Fibroblast of pulmonary artery (primary cell): Measurements from ENCODE around the gene NOXA1.
A peak's percentile ranks its signal among the peaks of the same experiment; 100 is the strongest.

ENCODE experiments used
- DNase-seq: peaks from one replicate; pipeline ENCODE4 v3.0.0-alpha.2; 2010; ENCODE audit warnings: low read depth
- H3K4me3 ChIP-seq: replicated peaks from 2 replicates; pipeline ENCODE4 v1.5.1; 2011; ENCODE audit warnings: low read depth, mild to moderate bottlenecking, control low read depth, low read length, moderate library complexity
- CTCF ChIP-seq: IDR thresholded peaks from 2 replicates; pipeline ENCODE4 v1.5.1; 2011; ENCODE audit warnings: mild to moderate bottlenecking, control low read depth, low read length, inconsistent platforms; ENCODE audit errors: missing control alignments

Gene NOXA1

GRCh38 chr9:137452761-137453642, 29.8 kb downstream of the NOXA1 start:
- DNase-seq, result no peak
- H3K4me3 ChIP-seq, result no peak overlapping the region
- TF ChIP-seq CTCF, result no peak

GRCh38 chr9:137453643-137454081, 30.5 kb downstream of the NOXA1 start:
- no peak overlapping the region for H3K4me3 ChIP-seq
- DNase-seq, result peak; percentile 76

GRCh38 chr9:137454145-137454596, 31.0 kb downstream of the NOXA1 start:
- peak; percentile 27 for DNase-seq
- TF ChIP-seq CTCF, result no peak
- H3K4me3 ChIP-seq, result no peak overlapping the region

More at GRCh38 chr9:137453643-137454081, 30.5 kb downstream of the NOXA1 start:
- TF ChIP-seq CTCF, result no peak

GRCh38 chr9:137454597-137455358, 31.6 kb downstream of the NOXA1 start:
- H3K4me3 ChIP-seq, result no peak overlapping the region
- DNase-seq, result no peak

GRCh38 chr9:137455359-137455991, 32.3 kb downstream of the NOXA1 start:
- DNase-seq, result no peak
- H3K4me3 ChIP-seq, result no peak overlapping the region
- no peak for TF ChIP-seq CTCF

More at GRCh38 chr9:137454597-137455358, 31.6 kb downstream of the NOXA1 start:
- TF ChIP-seq CTCF, result no peak

- no peak overlapping the region for H3K4me3 ChIP-seq
- no peak for TF ChIP-seq CTCF
- DNase-seq, result peak; percentile 38
Measured at GRCh38 chr9:137456061-137456863, 33.1 kb downstream of the NOXA1 start.
